AG10803 (cell line): ENCODE measurements around the gene CDH22.

ENCODE experiments used
- DNase-seq: peaks from one replicate; pipeline ENCODE4 v3.0.0; 2010; ENCODE audit warnings: low read depth
- H3K4me3 ChIP-seq: 2 replicates; pipeline ENCODE4 v1.5.1; 2011; ENCODE audit warnings: mild to moderate bottlenecking, low read length, control low read depth
- CTCF ChIP-seq: conservative IDR thresholded peaks from 2 replicates; pipeline ENCODE4 v1.5.1; 2011; ENCODE audit warnings: mild to moderate bottlenecking, low read length, control low read depth, inconsistent platforms

Gene CDH22

DNA sequence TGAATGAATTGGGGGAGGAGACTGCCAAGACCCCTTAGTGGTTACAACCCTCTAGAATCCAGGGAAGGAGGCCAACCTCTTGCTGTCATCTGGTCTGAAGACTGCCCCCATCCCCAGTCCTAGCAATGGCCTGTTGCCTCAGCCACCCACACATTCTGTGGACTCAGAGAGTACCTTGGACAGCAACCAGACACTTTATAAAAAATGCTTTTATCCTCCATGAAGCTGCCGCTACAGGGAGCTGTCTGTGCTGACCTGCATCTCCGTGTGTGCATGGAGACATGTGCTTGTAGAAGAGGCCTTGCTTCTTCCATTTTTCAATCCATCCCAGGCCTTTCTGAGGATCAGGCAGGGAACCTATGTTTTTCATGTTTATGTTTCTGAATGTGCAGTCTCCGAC lies 15.2 kb downstream of the CDH22 start:
- TF ChIP-seq CTCF = no peak
- DNase-seq = peak; percentile 23
- H3K4me3 ChIP-seq = no peak overlapping the region

DNA sequence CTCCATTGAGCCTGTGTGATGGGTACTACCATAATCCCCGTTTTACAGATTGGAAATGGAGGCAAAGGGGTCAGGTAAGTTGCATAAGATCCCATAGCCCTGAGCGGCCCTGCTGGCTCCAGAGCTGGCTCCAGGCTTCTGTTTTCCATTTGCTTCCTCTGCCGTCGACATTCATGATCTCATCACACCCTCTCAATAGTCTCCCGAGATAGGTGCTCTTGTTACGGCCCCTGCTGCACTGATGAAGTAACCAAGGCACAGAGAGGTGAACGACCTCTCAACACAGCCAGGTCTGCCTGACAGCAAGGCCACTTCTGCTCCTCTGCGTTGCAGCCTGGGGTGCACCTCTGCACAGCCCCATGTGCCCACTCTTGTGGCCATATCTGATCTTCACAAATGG lies 16.9 kb downstream of the CDH22 start:
- TF ChIP-seq CTCF = no peak
- no peak overlapping the region for H3K4me3 ChIP-seq
- no peak for DNase-seq

GRCh38 chr20:46289432-46289831 lies 18.9 kb downstream of the CDH22 start:
- no peak for DNase-seq
- H3K4me3 ChIP-seq = no peak overlapping the region
- no peak for TF ChIP-seq CTCF

- TF ChIP-seq CTCF = no peak
- H3K4me3 ChIP-seq = no peak overlapping the region
- DNase-seq = no peak
Measured at GRCh38 chr20:46286977-46287376, 21.3 kb downstream of the CDH22 start.

DNA sequence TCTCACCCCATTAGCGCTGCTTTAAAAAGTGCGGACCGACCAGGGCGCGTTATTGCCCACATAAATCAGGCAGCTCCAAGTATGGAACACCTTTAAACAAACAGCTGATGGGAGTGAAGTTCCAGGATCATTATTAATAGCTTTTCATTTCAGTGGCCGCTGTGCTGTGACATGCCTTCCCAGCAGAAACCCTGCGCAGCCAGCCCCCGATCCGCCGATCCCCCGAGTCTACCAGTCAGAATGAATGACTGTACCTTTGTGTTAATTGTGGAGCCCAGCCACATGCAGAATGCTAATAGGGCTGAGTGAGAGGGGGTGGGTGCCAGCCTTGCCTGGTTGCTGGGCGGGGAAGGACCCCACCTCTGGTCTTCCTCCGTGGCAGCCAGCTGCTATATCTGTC lies 21.9 kb downstream of the CDH22 start:
- TF ChIP-seq CTCF = no peak
- no peak overlapping the region for H3K4me3 ChIP-seq
- no peak for DNase-seq

- no peak overlapping the region for H3K4me3 ChIP-seq
- TF ChIP-seq CTCF = no peak
- no peak for DNase-seq
Measured at GRCh38 chr20:46285740-46286139, 22.6 kb downstream of the CDH22 start.

DNA sequence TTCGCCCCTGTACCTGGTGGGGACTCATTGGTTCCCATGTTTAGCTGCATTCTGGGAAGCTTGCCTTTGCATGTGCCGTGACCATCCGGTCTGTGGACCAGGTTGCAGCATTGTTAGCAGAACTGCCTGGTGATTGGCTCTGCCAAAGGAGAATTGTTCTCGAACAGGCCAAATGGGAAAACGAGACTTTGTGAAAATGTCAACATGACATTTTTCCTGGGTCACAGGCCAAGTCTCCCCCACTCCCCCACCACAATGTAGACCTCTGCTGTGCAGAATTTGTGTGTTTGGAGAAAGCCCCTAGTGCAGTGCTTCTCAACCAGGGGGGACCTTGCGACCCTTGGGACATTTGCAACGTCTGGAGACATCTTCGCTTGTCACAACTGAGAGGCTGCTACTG lies 23.2 kb downstream of the CDH22 start:
- DNase-seq = no peak
- H3K4me3 ChIP-seq = no peak overlapping the region
- TF ChIP-seq CTCF = no peak
